WTC11 (cell line): ENCODE measurements around the gene TLCD1.
"Not testable (repeated sequence)": the region's sequence is repeated elsewhere in the genome, so short reads cannot be mapped to it uniquely, and the experiment has no call there.

ENCODE experiments used
- ATF2 ChIP-seq: sonication (generic); formaldehyde crosslinking; IDR thresholded peaks from 2 replicates; pipeline ENCODE4 v1.8.1; 2022; ENCODE audit warnings: low read depth, missing genetic modification reagents, borderline replicate concordance
- CBFB ChIP-seq: sonication (generic); formaldehyde crosslinking; IDR thresholded peaks from 2 replicates; pipeline ENCODE4 v1.8.1; 2022; ENCODE audit warnings: mild to moderate bottlenecking, low read depth, missing genetic modification reagents
- CTCF ChIP-seq: fragments of 200-600 bp; IDR thresholded peaks from 2 replicates; pipeline ENCODE4 v1.8.0; 2022; ENCODE audit warnings: antibody characterized with exemption
- E2F5 ChIP-seq: sonication (generic); formaldehyde crosslinking; IDR thresholded peaks from 2 replicates; pipeline ENCODE4 v1.8.1; 2022; ENCODE audit warnings: mild to moderate bottlenecking, moderate library complexity, missing genetic modification reagents
- ETV6 ChIP-seq: sonication (generic); formaldehyde crosslinking; IDR thresholded peaks from 2 replicates; pipeline ENCODE4 v1.8.1; 2022; ENCODE audit warnings: mild to moderate bottlenecking, missing genetic modification reagents
- FOXJ3 ChIP-seq: sonication (generic); formaldehyde crosslinking; IDR thresholded peaks from 2 replicates; pipeline ENCODE4 v1.9.0; 2021; ENCODE audit warnings: missing genetic modification reagents, mild to moderate bottlenecking, borderline replicate concordance
- GABPB1 ChIP-seq: sonication (generic); formaldehyde crosslinking; IDR thresholded peaks from 2 replicates; pipeline ENCODE4 v1.8.1; 2023; ENCODE audit warnings: mild to moderate bottlenecking, missing genetic modification reagents
- MLX ChIP-seq: sonication (generic); formaldehyde crosslinking; IDR thresholded peaks from 2 replicates; pipeline ENCODE4 v1.8.1; 2023; ENCODE audit warnings: mild to moderate bottlenecking, missing genetic modification reagents, moderate library complexity
- RELA ChIP-seq: sonication (generic); formaldehyde crosslinking; IDR thresholded peaks from 2 replicates; pipeline ENCODE4 v1.8.1; 2022; ENCODE audit warnings: missing genetic modification reagents, mild to moderate bottlenecking, borderline replicate concordance
- TEAD4 ChIP-seq: sonication (generic); formaldehyde crosslinking; IDR thresholded peaks from 2 replicates; pipeline ENCODE4 v1.8.0; 2022; ENCODE audit warnings: mild to moderate bottlenecking, missing genetic modification reagents
- ZNF396 ChIP-seq: fragments of 250-450 bp; sonication (Bioruptor Pico); IDR thresholded peaks from 2 replicates; pipeline ENCODE4 v1.8.0; 2021; ENCODE audit warnings: mild to moderate bottlenecking, moderate library complexity, borderline replicate concordance

- not testable (repeated sequence) for TF ChIP-seq GABPB1 (CRISPR knock-in tag); CTCF; ETV6 (CRISPR knock-in tag); CBFB (CRISPR knock-in tag); RELA (CRISPR knock-in tag); MLX; TEAD4 (CRISPR knock-in tag); E2F5 (CRISPR knock-in tag); ATF2; FOXJ3 (CRISPR knock-in tag); ZNF396
Observed at GRCh38 chr17:28720997-28721329, 5.1 kb downstream of the TLCD1 start.
